Fibroblast of skin of right biceps (primary cell): ENCODE results near the gene TCF7L1.
"Not testable (repeated sequence)": the region's sequence is repeated elsewhere in the genome, so short reads cannot be mapped to it uniquely, and the experiment has no call there.

Experiments used
- DNase-seq: peaks from one replicate; pipeline ENCODE4 v3.0.0-alpha.2; 2013

The TCF7L1 gene

DNA sequence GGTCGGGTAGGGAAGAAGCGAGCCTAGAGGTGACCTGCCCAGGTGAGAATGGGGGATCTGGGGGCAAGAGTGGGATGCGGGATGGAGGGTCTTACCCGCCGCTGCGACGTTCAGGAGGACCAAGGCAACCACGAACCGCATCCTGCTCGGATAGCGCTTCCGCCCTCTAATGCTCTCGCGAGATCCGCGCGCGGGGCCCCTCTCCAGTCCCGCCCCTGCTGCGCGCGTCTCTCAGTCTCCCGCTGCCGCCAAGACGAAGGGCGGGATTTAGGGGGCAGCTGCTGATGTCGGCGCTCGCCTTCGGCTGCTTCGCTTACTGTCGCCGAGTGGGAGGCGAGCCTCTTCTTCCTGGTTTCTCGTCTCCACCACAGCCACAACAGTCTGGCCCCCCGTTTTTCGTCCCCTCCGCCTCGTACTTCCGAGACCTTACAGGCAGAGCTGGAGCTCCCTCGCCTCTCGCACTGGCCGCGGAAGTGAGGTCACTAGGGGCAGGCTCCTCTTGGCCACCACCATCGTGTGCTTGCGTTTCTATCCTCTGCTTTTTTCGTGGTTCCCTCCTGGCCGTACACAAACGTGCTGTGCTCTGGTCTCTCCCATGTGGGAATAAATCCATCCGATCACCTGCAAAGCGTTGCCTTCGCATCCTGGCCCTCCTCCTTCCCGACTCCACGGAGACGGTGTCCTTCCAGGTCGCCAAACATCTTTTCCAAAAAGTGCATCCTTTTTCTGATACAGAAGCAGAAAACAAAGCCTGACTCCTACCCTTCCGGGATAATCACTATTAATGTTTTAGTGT lies 194.8 kb downstream of the TCF7L1 start, which contains the start of gene TGOLN2:
Gene TGOLN2, minus strand, starts transcription at position 168 of the 796 bp plus-strand sequence. Its CDS starts 27 bp downstream, at position 141.
- peak; percentile 92 for DNase-seq

DNA sequence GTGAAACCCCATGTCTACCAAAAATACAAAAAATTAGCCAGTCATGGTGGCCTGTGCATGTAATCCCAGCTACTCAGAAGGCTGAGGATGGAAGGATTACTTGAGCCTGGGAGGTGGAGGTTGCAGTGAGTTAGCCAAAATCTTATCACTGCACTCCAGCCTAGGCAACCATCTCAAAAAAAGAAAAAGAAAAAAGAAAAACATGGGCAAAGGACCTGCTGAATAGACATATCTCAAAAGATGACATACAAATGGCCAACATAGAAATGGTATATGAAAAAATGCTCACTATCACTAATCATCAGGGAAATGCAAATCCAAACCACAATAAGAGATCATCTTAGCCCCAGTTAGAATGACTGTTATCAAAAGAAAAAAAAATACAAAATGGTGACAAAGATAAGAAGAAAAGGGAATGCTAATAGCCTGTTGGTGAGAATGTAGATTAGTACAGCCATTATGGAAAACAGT lies 196.0 kb downstream of the TCF7L1 start:
- DNase-seq: no peak

- not testable (repeated sequence) for DNase-seq
Measured at GRCh38 chr2:85329701-85330100, 196.5 kb downstream of the TCF7L1 start.

- no peak for DNase-seq
Measured at GRCh38 chr2:85330839-85331636, 197.8 kb downstream of the TCF7L1 start.

- DNase-seq: not testable (repeated sequence)
Measured at GRCh38 chr2:85333877-85334276, 200.7 kb downstream of the TCF7L1 start.

DNA sequence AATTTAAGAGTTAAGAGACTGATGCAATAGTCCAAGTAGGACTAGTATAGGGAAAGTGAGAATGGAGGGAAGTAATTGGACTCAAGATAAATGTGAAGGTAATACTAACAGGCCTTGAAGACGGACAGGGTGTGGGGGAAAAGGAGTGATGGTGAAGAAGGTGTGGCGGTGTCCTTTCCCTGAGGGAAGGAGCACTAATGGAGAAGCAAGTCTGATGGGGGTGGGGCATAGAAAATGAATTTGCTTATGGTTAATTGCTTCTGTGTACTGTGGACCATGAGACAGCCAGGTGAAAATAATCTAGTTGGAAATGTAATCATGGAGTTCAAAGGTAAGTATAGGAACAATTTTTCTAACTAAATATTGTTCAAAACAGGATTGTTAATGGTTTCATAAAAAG lies 201.7 kb downstream of the TCF7L1 start:
- no peak for DNase-seq

GRCh38 chr2:85340034-85340892 lies 207.1 kb downstream of the TCF7L1 start:
- no peak for DNase-seq

GRCh38 chr2:85341269-85342029 lies 208.3 kb downstream of the TCF7L1 start:
- DNase-seq: no peak

GRCh38 chr2:85342156-85342555 lies 209.0 kb downstream of the TCF7L1 start:
- DNase-seq: no peak

- DNase-seq: not testable (repeated sequence)
Measured at GRCh38 chr2:85343207-85343895, 210.2 kb downstream of the TCF7L1 start.

DNA sequence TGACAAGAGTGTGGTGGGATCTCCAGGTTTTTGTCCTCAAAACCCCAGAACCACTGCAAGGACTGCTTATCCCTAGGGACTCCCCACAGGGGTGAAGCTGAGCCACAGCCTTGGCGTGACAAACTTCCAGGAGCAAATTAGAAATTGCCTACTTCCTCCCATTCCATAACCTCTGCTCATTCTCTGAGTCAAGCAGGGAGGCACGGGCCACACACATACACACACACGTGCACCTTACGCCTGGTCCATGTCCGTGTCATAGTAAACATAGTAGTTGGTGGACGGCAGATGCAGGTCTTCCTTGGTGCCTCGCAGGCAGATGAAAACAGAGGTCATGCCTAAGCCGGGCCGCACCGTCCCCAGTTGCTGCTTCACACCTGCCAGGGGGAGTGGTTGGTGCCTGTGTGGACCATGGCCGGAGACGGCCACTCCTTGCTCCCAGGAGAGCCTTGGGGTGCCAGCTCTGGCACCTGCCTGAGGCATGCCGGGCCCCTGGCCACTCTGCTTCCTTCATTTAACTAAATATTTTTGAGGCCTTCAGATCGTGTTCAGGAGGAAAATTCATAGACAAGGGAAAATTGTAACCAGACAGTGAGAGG lies 211.3 kb downstream of the TCF7L1 start:
- DNase-seq: no peak

GRCh38 chr2:85347599-85347998 lies 214.4 kb downstream of the TCF7L1 start:
- DNase-seq: no peak

DNA sequence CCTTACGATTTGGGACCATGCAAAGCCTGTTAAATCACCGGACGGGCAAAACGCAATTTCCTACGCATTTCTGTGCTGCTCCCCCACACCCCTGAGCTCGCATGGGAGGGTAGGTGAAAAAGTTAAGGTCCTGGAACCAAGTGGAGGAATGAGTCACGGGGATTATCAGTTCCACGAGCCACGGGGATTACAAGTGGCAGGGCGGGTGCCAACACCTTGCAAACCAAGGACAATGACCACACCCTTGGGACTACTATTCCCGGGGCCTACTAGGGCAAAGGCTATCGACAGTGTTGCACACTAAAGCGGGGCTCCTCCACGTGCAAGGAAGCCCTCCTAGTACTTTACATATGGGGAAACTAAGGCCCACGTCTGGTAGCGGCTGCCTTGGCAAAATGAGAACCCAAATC lies 220.7 kb downstream of the TCF7L1 start:
- peak; percentile 4 for DNase-seq

GRCh38 chr2:85354286-85355072 lies 221.3 kb downstream of the TCF7L1 start, which contains the start of the genes ELMOD3 and RETSAT:
TSS of gene ELMOD3 (plus strand) at chr2:85354769. CDS start at chr2:85357199, 2,430 bp downstream.
TSS of gene RETSAT (minus strand) at chr2:85354528. CDS start at chr2:85354507, 21 bp downstream.
- peak; percentile 100 for DNase-seq

DNA sequence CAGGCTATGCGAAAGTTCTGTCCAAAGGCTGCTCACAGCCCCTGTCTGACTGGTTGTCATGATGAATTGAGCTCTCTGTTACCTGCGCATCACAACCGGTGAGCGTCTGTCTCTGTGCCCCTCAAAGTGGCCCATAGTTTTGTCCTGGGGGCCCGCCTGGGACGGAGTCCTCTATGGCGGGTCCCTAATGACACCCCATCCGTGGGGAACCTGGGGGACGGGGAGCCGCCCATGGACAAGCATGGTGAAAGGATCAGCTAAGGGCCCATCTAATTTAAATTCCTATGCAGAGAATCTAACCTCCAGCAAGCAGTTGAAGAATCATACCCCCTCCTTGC lies 221.8 kb downstream of the TCF7L1 start:
- peak; percentile 9 for DNase-seq

GRCh38 chr2:85355521-85355920 lies 222.3 kb downstream of the TCF7L1 start:
- DNase-seq: peak; percentile 7

GRCh38 chr2:85356186-85356585 lies 223.0 kb downstream of the TCF7L1 start:
- no peak for DNase-seq

DNA sequence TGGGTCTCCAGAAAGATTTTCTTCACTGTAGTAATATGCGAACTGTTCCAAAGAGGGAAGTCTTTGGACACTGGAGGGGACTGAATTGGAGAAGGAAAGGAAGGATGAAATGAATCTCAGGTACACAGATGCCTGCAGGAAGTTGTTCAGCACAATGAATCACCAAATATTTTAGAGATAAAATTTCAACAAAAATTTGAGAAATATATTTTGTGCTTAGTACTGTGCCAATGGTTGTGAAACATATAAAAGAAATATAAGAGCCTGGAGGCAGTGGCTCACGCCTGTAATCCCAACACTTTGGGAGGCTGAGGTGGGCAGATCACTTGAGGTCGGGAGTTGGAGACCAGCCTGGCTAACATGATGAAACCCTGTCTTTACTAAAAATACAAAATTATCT lies 224.5 kb downstream of the TCF7L1 start:
- no peak for DNase-seq
